Fibroblast of pulmonary artery (primary cell): ENCODE measurements around the gene VAV2.
"Not testable (repeated sequence)": the region's sequence is repeated elsewhere in the genome, so short reads cannot be mapped to it uniquely, and the experiment has no call there.

Source experiments
- DNase-seq: peaks from one replicate; pipeline ENCODE4 v3.0.0-alpha.2; 2010; ENCODE audit warnings: low read depth
- H3K4me3 ChIP-seq: replicated peaks from 2 replicates; pipeline ENCODE4 v1.5.1; 2011; ENCODE audit warnings: low read depth, mild to moderate bottlenecking, control low read depth, low read length, moderate library complexity
- CTCF ChIP-seq: IDR thresholded peaks from 2 replicates; pipeline ENCODE4 v1.5.1; 2011; ENCODE audit warnings: mild to moderate bottlenecking, control low read depth, low read length, inconsistent platforms; ENCODE audit errors: missing control alignments

VAV2 gene

DNA sequence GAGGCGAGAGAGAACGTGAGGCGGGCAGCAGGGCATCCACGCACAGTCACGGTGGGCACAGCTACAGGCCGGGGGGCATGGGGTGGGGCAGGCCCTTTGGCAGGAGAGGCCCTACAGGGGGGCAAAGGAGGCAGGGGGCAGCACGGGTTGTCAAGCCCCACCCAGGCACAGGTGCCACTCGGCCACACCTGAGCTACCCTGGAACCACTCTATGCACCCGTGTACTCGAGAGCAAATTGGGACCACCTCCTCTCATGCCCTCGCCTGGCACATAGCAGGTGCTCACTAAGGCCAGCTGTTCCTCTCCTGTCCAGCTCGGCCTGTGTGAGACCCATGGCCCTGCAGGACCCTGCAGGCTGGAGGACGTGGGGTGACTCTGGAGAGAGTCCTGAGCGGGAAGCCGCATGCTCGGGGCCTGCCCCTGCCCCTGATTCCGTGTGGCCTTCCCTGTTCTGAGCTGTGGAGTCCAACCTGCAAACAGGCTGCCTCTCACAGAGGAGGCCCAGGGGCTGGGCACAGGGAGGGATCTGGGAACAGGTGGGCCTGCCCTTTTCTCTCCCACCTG, 222.5 kb downstream of the VAV2 start:
- H3K4me3 ChIP-seq, result no peak overlapping the region
- no peak for DNase-seq
- no peak for TF ChIP-seq CTCF

- no peak for DNase-seq
- no peak overlapping the region for H3K4me3 ChIP-seq
- TF ChIP-seq CTCF, result no peak
These were observed 223.1 kb downstream of the VAV2 start for GRCh38 chr9:133768859-133769510.

GRCh38 chr9:133768371-133768858, 223.7 kb downstream of the VAV2 start:
- no peak for TF ChIP-seq CTCF
- DNase-seq, result no peak
- H3K4me3 ChIP-seq, result no peak overlapping the region

DNA sequence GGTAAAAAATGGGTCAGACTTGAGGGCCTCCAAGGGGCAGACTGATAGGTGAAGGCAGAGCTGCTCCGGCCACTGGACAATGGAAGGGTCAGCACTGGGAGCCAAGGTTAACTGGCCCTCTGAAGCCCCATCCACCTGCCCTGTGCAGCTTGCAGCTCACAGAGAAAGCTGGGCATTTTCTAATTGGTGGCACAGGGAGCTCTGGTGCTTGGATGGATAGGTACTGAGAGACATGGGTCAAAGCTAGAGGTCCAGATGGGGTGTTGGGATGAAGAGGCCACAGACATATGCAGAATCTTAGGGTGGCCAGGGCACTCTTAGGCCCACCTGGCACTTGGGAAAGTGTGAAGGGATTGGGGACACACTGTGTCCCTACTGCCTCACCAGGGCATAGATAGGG, 224.5 kb downstream of the VAV2 start:
- no peak for TF ChIP-seq CTCF
- no peak for DNase-seq

DNA sequence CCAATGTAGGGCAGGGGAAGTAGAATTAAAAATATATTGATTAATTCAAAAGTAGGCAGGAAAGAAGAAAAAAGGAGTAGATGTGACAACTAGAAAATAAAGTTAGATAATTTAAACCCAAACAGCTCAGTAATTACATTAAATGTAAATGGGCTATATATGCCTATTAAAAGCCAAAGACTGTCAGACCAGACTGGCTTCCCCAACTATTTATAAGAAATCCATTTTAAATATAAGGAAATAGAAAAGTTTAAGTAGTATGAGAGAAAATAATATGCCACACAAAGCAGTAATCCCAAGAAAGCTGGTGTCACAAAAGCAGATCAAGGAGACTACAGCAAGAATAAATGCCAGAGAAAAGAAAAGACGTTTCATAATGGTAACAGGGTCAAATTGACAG, 225.1 kb downstream of the VAV2 start:
- H3K4me3 ChIP-seq, result no peak overlapping the region
- DNase-seq, result no peak
- TF ChIP-seq CTCF, result no peak

More for the DNA sequence above, 224.5 kb downstream of the VAV2 start:
- no peak overlapping the region for H3K4me3 ChIP-seq

DNA sequence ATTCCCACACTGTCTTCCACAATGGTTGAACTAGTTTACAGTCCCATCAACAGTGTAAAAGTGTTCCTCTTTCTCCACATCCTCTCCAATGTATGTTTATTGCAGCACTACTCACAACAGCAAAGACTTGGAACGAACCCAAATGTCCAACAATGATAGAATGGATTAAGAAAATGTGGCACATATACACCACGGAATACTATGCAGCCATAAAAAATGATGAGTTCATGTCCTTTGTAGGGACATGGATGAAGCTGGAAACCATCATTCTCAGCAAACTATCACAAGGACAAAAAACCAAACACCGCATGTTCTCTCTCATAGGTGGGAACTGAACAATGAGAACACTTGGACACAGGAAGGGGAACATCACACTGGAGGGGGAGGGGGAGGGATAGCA, 225.9 kb downstream of the VAV2 start:
- not testable (repeated sequence) for DNase-seq, H3K4me3 ChIP-seq

DNA sequence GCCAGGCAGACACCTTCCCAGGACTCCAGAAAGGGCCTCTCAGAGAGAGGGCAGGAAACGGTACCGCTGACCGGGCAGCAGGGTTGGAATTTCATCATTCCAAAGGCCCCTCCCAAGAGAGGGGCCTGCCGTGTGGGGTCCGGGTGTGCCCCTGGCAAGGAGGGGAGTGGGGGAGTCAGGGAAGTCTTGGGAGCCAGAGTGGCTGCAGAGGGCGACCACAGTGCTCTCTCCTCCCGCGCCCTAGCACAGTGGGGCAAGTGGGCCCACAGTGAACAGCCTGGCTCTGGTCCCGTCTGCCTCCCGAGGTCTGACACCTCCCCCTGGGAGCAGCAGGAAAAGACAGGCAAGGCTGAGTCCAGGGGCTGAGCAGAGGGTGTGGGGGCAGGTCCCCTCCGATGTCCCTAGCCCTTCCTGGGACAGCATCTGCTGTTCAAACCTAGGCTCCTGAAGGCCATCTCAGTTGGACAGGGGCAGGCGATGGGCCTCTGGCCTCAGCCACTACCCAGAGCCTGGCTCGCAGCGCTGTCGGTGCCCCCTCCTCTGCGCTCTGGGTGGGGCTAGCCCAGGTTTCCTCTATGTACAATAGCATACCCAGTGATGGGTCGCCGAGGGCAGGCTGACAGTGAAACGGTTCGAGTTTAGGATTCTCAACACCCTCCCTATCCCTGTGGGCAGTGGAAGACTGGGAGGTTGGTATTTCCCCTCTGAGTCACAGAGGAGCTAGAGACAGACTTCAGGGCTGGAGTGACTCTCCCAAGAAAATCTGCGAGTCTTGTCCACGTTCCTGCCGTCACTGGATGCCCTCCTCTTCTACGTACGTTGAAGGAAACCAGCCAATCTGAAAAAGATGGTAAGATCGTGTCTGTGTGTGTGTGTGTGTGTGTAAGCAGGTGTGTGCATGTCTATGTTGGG, 228.6 kb downstream of the VAV2 start:
- H3K4me3 ChIP-seq, result no peak overlapping the region
- no peak for TF ChIP-seq CTCF
- DNase-seq, result peak; percentile 46
